Stimulated activated effector memory CD8-positive, alpha-beta T cell treated with anti-CD3 and anti-CD28 coated beads, Interleukin-12 subunit alpha, Interleukin-12 subunit beta, amount 100 ng/mL, for 72 hours (primary cell): ENCODE results near the gene CTCF.

Source experiments
- ATAC-seq: fragments of 150-1000 bp; cut with Tn5 transposase; 2 replicates; pipeline ENCODE4 v1.10.0; 2021
- DNase-seq, 2 donors: peaks; one replicate each; pipeline ENCODE4 v3.0.0; 2021 to 2022; ENCODE audit warnings: low spot score in 2 of 2
- H3K27ac Mint-ChIP-seq: one replicate; pipeline ENCODE4 v1.8.0; 2022; ENCODE audit warnings: mild to moderate bottlenecking, mixed read lengths
- H3K36me3 Mint-ChIP-seq: one replicate; pipeline ENCODE4 v1.8.0; 2022; ENCODE audit warnings: mild to moderate bottlenecking, mixed read lengths
- H3K4me1 Mint-ChIP-seq: one replicate; pipeline ENCODE4 v1.8.0; 2022; ENCODE audit warnings: mixed read lengths
- H3K4me3 Mint-ChIP-seq: one replicate; pipeline ENCODE4 v1.8.0; 2022; ENCODE audit warnings: mild to moderate bottlenecking, mixed read lengths
- H3K9me3 Mint-ChIP-seq: one replicate; pipeline ENCODE4 v1.8.0; 2022; ENCODE audit warnings: mixed read lengths

Gene CTCF

DNA sequence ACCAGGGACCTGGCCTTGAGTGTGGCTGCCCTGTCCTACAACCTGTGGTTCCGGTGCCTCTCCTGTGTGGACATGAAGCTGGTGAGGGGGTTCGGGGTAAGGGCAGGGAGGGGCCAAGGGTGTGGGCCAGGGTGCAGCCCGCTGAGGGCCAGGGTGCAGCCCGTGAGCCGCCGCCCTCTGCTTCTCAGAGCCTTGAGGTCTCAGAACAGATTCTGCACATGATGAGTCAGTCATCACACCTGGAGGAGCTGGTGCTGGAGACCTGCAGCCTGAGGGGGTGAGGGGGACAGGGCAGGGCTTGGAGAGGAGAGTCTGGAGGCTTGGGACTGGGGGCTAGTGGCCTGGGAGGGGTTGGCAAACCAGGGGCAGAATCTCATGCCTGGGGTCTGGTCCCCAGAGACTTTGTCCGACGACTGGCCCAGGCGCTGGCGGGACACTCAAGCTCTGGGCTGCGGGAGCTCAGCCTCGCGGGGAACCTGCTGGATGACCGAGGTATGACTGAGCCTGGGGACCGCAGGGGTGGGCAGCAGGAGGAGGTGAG lies 84.9 kb downstream of the CTCF start:
- Mint-ChIP-seq H3K36me3 (peaks cover 45% of the 10 kb centered on the region), H3K4me1 (peaks cover 23% of the 10 kb centered on the region), H3K27ac (peak overlapping the region; percentile 79)

DNA sequence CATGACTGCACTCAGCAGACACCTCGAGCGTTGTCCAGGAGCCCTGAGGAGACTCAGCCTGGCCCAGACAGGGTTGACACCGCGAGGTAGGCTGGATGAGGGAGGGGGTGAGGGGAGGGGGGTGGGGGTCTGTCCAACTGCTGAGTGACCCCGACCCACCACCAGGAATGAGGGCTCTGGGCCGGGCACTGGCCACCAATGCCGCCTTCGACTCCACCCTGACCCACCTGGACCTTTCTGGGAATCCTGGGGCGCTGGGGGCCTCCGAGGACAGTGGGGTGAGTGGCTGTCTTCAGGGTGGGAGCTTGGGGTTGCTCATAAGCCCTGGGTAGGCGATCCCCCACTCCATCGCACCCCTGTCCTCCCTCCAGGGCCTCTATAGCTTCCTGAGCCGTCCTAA lies 85.4 kb downstream of the CTCF start:
- no peaks in the 10 kb centered on the region for H3K9me3 Mint-ChIP-seq
- H3K27ac Mint-ChIP-seq = peak overlapping the region; percentile 79
- no peak for DNase-seq
- H3K4me1 Mint-ChIP-seq = peaks cover 23% of the 10 kb centered on the region
- H3K36me3 Mint-ChIP-seq = peaks cover 49% of the 10 kb centered on the region
- no peak for ATAC-seq
- no peak overlapping the region for H3K4me3 Mint-ChIP-seq

More for the DNA sequence above, 84.9 kb downstream of the CTCF start:
- no peak for DNase-seq
- ATAC-seq = no peak
- Mint-ChIP-seq H3K9me3 (no peaks in the 10 kb centered on the region), H3K4me3 (peak overlapping the region; percentile 74)

DNA sequence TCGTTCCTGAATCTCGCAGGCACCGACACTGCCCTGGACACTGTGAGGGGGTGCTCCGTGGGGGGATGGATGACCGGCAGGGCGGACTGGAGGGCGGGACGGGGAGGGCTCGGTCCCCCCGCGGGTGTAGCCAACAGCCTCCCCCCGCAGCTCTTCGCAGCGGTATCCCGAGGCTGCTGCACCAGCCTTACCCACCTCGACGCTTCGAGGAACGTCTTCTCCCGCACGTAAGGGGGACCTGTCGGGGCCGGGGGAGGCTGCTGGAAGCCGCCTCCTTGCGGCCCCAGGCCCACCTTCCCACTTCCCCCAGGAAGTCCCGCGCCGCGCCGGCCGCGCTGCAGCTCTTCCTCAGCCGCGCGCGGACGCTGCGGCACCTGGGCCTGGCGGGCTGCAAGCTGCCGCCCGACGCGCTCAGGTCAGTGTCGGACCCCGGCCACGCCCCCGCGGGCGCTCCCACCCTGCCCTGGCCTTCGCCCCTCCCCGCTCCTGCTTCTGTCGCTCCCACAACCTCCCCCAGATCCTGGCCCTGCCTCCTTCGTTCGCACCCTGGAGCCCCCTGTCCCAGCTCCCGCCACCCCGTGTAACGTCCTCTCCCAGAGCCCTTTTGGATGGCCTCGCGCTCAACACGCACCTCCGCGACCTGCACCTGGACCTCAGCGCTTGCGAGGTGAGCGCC lies 85.9 kb downstream of the CTCF start:
- Mint-ChIP-seq H3K4me1 (peaks cover 23% of the 10 kb centered on the region), H3K9me3 (no peaks in the 10 kb centered on the region), H3K27ac (no peak overlapping the region), H3K4me3 (no peak overlapping the region), H3K36me3 (peaks cover 49% of the 10 kb centered on the region)
- no peak for DNase-seq
- ATAC-seq = no peak

- Mint-ChIP-seq H3K9me3 (no peaks in the 10 kb centered on the region), H3K4me3 (no peak overlapping the region), H3K4me1 (peaks cover 23% of the 10 kb centered on the region), H3K36me3 (peaks cover 53% of the 10 kb centered on the region), H3K27ac (no peak overlapping the region)
- DNase-seq (no peak), ATAC-seq (no peak)
These were observed 86.6 kb downstream of the CTCF start for GRCh38 chr16:67648764-67649407.

DNA sequence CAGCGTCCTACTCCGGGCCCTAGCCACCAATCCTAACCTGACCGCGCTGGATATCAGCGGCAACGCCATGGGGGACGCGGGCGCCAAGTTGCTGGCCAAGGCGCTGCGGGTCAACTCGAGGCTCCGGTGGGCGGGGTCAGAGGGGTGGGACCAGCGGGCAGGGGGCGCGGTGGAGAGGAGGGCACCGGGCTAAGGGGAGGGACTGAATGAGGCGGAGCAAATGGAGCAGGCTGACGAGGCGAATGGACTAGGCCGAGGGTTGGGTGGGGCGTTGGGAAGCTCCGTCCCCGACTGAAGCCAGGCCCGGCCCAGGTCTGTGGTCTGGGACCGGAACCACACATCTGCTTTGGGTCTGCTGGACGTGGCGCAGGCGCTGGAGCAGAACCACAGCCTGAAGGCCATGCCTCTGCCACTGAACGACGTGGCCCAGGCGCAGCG lies 87.2 kb downstream of the CTCF start:
- H3K9me3 Mint-ChIP-seq = no peaks in the 10 kb centered on the region
- H3K4me1 Mint-ChIP-seq = peaks cover 20% of the 10 kb centered on the region
- H3K4me3 Mint-ChIP-seq = no peak overlapping the region
- DNase-seq (no peak), ATAC-seq (no peak)
- H3K36me3 Mint-ChIP-seq = peaks cover 57% of the 10 kb centered on the region
- no peak overlapping the region for H3K27ac Mint-ChIP-seq

GRCh38 chr16:67650023-67650422 lies 87.7 kb downstream of the CTCF start:
- H3K4me3 Mint-ChIP-seq = no peak overlapping the region
- H3K4me1 Mint-ChIP-seq = peaks cover 18% of the 10 kb centered on the region
- no peak overlapping the region for H3K27ac Mint-ChIP-seq
- no peak for DNase-seq
- peaks cover 62% of the 10 kb centered on the region for H3K36me3 Mint-ChIP-seq
- no peaks in the 10 kb centered on the region for H3K9me3 Mint-ChIP-seq
- ATAC-seq = no peak

GRCh38 chr16:67651039-67651438 lies 88.7 kb downstream of the CTCF start:
- Mint-ChIP-seq H3K27ac (peak overlapping the region; percentile 8), H3K36me3 (peaks cover 72% of the 10 kb centered on the region), H3K9me3 (no peaks in the 10 kb centered on the region), H3K4me1 (peaks cover 25% of the 10 kb centered on the region), H3K4me3 (no peak overlapping the region)
- DNase-seq = no peak
- no peak for ATAC-seq

DNA sequence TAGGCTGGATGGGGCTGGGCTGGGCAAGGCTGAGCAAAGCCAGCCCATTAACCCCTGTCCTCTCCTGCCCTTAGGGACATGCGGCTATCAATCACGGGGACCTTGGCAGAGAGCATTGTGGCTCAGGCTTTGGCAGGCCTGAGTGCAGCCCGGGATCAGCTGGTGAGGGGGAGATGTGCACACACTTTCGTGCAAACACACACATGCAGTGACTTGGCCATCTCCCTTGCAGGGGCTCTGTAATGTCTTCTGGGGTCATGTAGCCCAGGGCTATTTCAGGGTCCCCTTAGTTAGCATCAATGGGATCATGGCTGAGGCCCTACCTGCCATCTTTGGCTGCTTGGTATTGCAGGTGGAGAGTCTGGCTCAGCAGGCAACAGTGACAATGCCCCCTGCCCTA lies 89.5 kb downstream of the CTCF start:
- H3K36me3 Mint-ChIP-seq = peaks cover 77% of the 10 kb centered on the region
- no peak overlapping the region for H3K4me3 Mint-ChIP-seq
- H3K4me1 Mint-ChIP-seq = peaks cover 19% of the 10 kb centered on the region
- H3K9me3 Mint-ChIP-seq = no peaks in the 10 kb centered on the region
- H3K27ac Mint-ChIP-seq = peak overlapping the region; percentile 54
- DNase-seq (no peak), ATAC-seq (no peak)

- peaks cover 16% of the 10 kb centered on the region for H3K4me1 Mint-ChIP-seq
- no peak overlapping the region for H3K27ac Mint-ChIP-seq
- ATAC-seq (no peak), DNase-seq (no peak)
- H3K9me3 Mint-ChIP-seq = no peaks in the 10 kb centered on the region
- H3K4me3 Mint-ChIP-seq = no peak overlapping the region
- peaks cover 78% of the 10 kb centered on the region for H3K36me3 Mint-ChIP-seq
These were observed 90.3 kb downstream of the CTCF start for GRCh38 chr16:67652578-67653127.

- H3K4me3 Mint-ChIP-seq = no peak overlapping the region
- ATAC-seq (no peak), DNase-seq (no peak)
- H3K9me3 Mint-ChIP-seq = no peaks in the 10 kb centered on the region
- H3K36me3 Mint-ChIP-seq = peaks cover 84% of the 10 kb centered on the region
- H3K4me1 Mint-ChIP-seq = peaks cover 21% of the 10 kb centered on the region
- H3K27ac Mint-ChIP-seq = no peak overlapping the region
These were observed 90.9 kb downstream of the CTCF start for GRCh38 chr16:67653128-67653788.

DNA sequence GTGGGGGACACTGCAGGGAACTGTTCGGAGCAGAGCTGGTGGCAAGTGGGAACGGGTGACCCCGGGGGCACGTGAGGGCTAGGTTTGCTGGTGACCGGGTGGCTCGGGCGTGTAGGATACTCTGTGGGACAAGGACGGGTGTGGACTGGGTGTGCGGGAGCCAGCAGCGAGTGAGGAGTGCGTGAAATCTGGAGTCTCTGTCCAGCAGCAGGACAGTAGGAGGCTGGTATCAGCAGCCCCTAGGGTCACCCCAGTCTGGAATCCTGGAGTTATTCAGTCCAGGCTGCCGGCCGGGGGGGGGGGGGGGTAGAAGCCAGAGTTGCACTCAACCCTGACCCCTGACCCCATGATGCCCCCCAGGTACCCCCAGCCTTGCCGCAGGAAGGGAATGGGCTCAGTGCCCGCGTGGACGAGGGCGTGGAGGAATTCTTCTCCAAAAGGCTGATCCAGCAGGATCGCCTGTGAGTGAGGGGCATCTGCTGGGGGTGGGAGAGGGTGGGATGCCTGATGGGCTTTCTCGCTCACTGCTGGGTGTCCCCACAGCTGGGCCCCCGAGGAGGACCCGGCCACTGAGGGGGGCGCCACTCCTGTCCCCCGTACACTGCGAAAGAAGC lies 91.6 kb downstream of the CTCF start:
- Mint-ChIP-seq H3K4me1 (peaks cover 27% of the 10 kb centered on the region), H3K9me3 (no peaks in the 10 kb centered on the region), H3K36me3 (peaks cover 83% of the 10 kb centered on the region), H3K4me3 (no peak overlapping the region), H3K27ac (no peak overlapping the region)
- DNase-seq (no peak), ATAC-seq (no peak)

GRCh38 chr16:67654403-67654911 lies 92.1 kb downstream of the CTCF start:
- no peak for DNase-seq
- Mint-ChIP-seq H3K36me3 (peaks cover 83% of the 10 kb centered on the region), H3K4me1 (peaks cover 32% of the 10 kb centered on the region), H3K27ac (no peak overlapping the region), H3K9me3 (no peaks in the 10 kb centered on the region), H3K4me3 (no peak overlapping the region)
- ATAC-seq = no peak

GRCh38 chr16:67655363-67655762 lies 93.0 kb downstream of the CTCF start:
- ATAC-seq (no peak), DNase-seq (no peak)
- Mint-ChIP-seq H3K36me3 (peaks cover 78% of the 10 kb centered on the region), H3K4me3 (no peak overlapping the region), H3K9me3 (no peaks in the 10 kb centered on the region), H3K27ac (peak overlapping the region; percentile 33), H3K4me1 (peaks cover 33% of the 10 kb centered on the region)

GRCh38 chr16:67656344-67657016 lies 94.2 kb downstream of the CTCF start:
- no peaks in the 10 kb centered on the region for H3K9me3 Mint-ChIP-seq
- peaks cover 78% of the 10 kb centered on the region for H3K36me3 Mint-ChIP-seq
- ATAC-seq = no peak
- H3K4me3 Mint-ChIP-seq = no peak overlapping the region
- peaks cover 34% of the 10 kb centered on the region for H3K4me1 Mint-ChIP-seq
- peak overlapping the region; percentile 17 for H3K27ac Mint-ChIP-seq
- no peak for DNase-seq
